AG09309 (cell line): Measurements from ENCODE around the gene FBXW4.

Source experiments
- DNase-seq: peaks from one replicate; pipeline ENCODE4 v3.0.0-alpha.2; 2010; ENCODE audit warnings: low read depth
- H3K4me3 ChIP-seq: 2 replicates; pipeline ENCODE4 v1.5.1; 2011; ENCODE audit warnings: mild to moderate bottlenecking, low read depth, low read length, moderate library complexity; ENCODE audit not compliant: control insufficient read depth
- CTCF ChIP-seq: IDR thresholded peaks from 2 replicates; pipeline ENCODE4 v1.5.1; 2011; ENCODE audit warnings: mild to moderate bottlenecking, low read depth, low read length, inconsistent platforms; ENCODE audit not compliant: insufficient read depth, control insufficient read depth; ENCODE audit errors: missing control alignments

FBXW4 gene

GRCh38 chr10:101716891-101717659 lies 22.1 kb upstream of the FBXW4 start:
- DNase-seq: no peak
- no peak overlapping the region for H3K4me3 ChIP-seq
- no peak for TF ChIP-seq CTCF

- no peak for DNase-seq
- H3K4me3 ChIP-seq: no peak overlapping the region
- no peak for TF ChIP-seq CTCF
Observed at GRCh38 chr10:101712997-101713396, 18.0 kb upstream of the FBXW4 start.

- no peak for TF ChIP-seq CTCF
- DNase-seq: no peak
Observed at GRCh38 chr10:101710793-101711192, 15.8 kb upstream of the FBXW4 start.

GRCh38 chr10:101710059-101710695 lies 15.2 kb upstream of the FBXW4 start:
- TF ChIP-seq CTCF: no peak
- no peak overlapping the region for H3K4me3 ChIP-seq
- DNase-seq: no peak

More at GRCh38 chr10:101710793-101711192, 15.8 kb upstream of the FBXW4 start:
- H3K4me3 ChIP-seq: no peak overlapping the region

- DNase-seq: no peak
- no peak for TF ChIP-seq CTCF
- no peak overlapping the region for H3K4me3 ChIP-seq
Observed at GRCh38 chr10:101709359-101710058, 14.5 kb upstream of the FBXW4 start.

GRCh38 chr10:101708870-101709269 lies 13.9 kb upstream of the FBXW4 start:
- no peak for DNase-seq
- no peak for TF ChIP-seq CTCF

More at GRCh38 chr10:101708870-101709269, 13.9 kb upstream of the FBXW4 start:
- no peak overlapping the region for H3K4me3 ChIP-seq
